NCI-H1092 (cell line): ENCODE results near the gene P2RX1.

ENCODE experiments used
- DNase-seq: peaks from one replicate; lab custom pipeline; 2025; lab: John Stamatoyannopoulos, UW

The P2RX1 gene

GRCh38 chr17:3887804-3888203 lies 28.5 kb downstream of the P2RX1 start:
- DNase-seq, result no peak

GRCh38 chr17:3887394-3887793 lies 28.9 kb downstream of the P2RX1 start:
- no peak for DNase-seq

GRCh38 chr17:3886776-3887175 lies 29.5 kb downstream of the P2RX1 start:
- DNase-seq, result no peak

- DNase-seq, result no peak
Measured at GRCh38 chr17:3885970-3886369, 30.3 kb downstream of the P2RX1 start.

- DNase-seq, result no peak
Measured at GRCh38 chr17:3885271-3885670, 31.0 kb downstream of the P2RX1 start.

- no peak for DNase-seq
Measured at GRCh38 chr17:3884188-3884587, 32.1 kb downstream of the P2RX1 start.

- DNase-seq, result no peak
Measured at GRCh38 chr17:3882276-3882675, 34.0 kb downstream of the P2RX1 start.

- no peak for DNase-seq
Measured at GRCh38 chr17:3880983-3881382, 35.3 kb downstream of the P2RX1 start.

GRCh38 chr17:3879591-3880417 lies 36.5 kb downstream of the P2RX1 start:
- DNase-seq, result no peak

- peak; percentile 61 for DNase-seq
Measured at GRCh38 chr17:3879186-3879585, 37.1 kb downstream of the P2RX1 start.

- no peak for DNase-seq
Measured at GRCh38 chr17:3877220-3877619, 39.0 kb downstream of the P2RX1 start.

GRCh38 chr17:3875317-3875716 lies 40.9 kb downstream of the P2RX1 start:
- DNase-seq, result no peak

GRCh38 chr17:3873862-3874261 lies 42.4 kb downstream of the P2RX1 start:
- DNase-seq, result no peak

- DNase-seq, result no peak
Measured at GRCh38 chr17:3870871-3871306, 45.4 kb downstream of the P2RX1 start.

- no peak for DNase-seq
Measured at GRCh38 chr17:3867606-3868005, 48.7 kb downstream of the P2RX1 start.

- DNase-seq, result no peak
Measured at GRCh38 chr17:3867106-3867505, 49.2 kb downstream of the P2RX1 start.

GRCh38 chr17:3866276-3866675 lies 50.0 kb downstream of the P2RX1 start:
- no peak for DNase-seq

- no peak for DNase-seq
Measured at GRCh38 chr17:3865176-3865575, 51.1 kb downstream of the P2RX1 start.

- no peak for DNase-seq
Measured at GRCh38 chr17:3864534-3864933, 51.7 kb downstream of the P2RX1 start.

GRCh38 chr17:3861761-3862681 lies 54.2 kb downstream of the P2RX1 start:
- DNase-seq, result no peak

- no peak for DNase-seq
Measured at GRCh38 chr17:3860939-3861700, 55.1 kb downstream of the P2RX1 start.

- DNase-seq, result no peak
Measured at GRCh38 chr17:3859940-3860339, 56.3 kb downstream of the P2RX1 start.
